M059J (cell line): Measurements from ENCODE around the gene GAPDHS. TPM values are rescaled to one million over a fixed set of nuclear protein-coding genes. Genes with fewer than 3 reads are reported as not detected.

Source experiments
- DNase-seq: peaks from one replicate; pipeline ENCODE4 v3.0.0-alpha.2; 2012; ENCODE audit warnings: low read depth
- total RNA-seq: library from RNA; depleted of rRNA; stranded (reverse); fragments of >200 nt; shearing (Covaris generic); gene quantifications from 2 replicates; pipeline ENCODE4 v1.2.3, GENCODE V29; 2014

The GAPDHS gene
- total RNA-seq, 1 experiment from 2014 or later: not detected

GRCh38 chr19:35539850-35540249, 6.6 kb downstream of the GAPDHS start:
- no peak for DNase-seq

- DNase-seq: no peak
Measured at GRCh38 chr19:35540356-35540927, 7.2 kb downstream of the GAPDHS start.

- DNase-seq: no peak
Measured at GRCh38 chr19:35542209-35542608, 9.0 kb downstream of the GAPDHS start.

- no peak for DNase-seq
Measured at GRCh38 chr19:35543280-35544109, 10.2 kb downstream of the GAPDHS start.

- DNase-seq: no peak
Measured at GRCh38 chr19:35544110-35544802, 11.0 kb downstream of the GAPDHS start.

GRCh38 chr19:35545001-35545854, 12.0 kb downstream of the GAPDHS start, which contains the start of gene TMEM147:
TMEM147 (plus strand) TSS chr19:35545626; CDS start chr19:35545740, 114 bp downstream.
- peak; percentile 87 for DNase-seq

- DNase-seq: peak; percentile 22
Measured at GRCh38 chr19:35545855-35546381, 12.7 kb downstream of the GAPDHS start.

- no peak for DNase-seq
Measured at GRCh38 chr19:35546532-35546931, 13.3 kb downstream of the GAPDHS start.

GRCh38 chr19:35549174-35549788, 16.0 kb downstream of the GAPDHS start:
- DNase-seq: peak; percentile 74

- no peak for DNase-seq
Measured at GRCh38 chr19:35549879-35550523, 16.7 kb downstream of the GAPDHS start.

GRCh38 chr19:35551091-35551810, 18.0 kb downstream of the GAPDHS start:
- DNase-seq: no peak

- no peak for DNase-seq
Measured at GRCh38 chr19:35552534-35553384, 19.5 kb downstream of the GAPDHS start.

GRCh38 chr19:35553385-35554000, 20.2 kb downstream of the GAPDHS start:
- no peak for DNase-seq

- DNase-seq: no peak
Measured at GRCh38 chr19:35554076-35554475, 20.8 kb downstream of the GAPDHS start.

- DNase-seq: peak; percentile 47
Measured at GRCh38 chr19:35555301-35556005, 22.2 kb downstream of the GAPDHS start.

- no peak for DNase-seq
Measured at GRCh38 chr19:35556025-35556590, 22.9 kb downstream of the GAPDHS start.

GRCh38 chr19:35556846-35557538, 23.7 kb downstream of the GAPDHS start:
- no peak for DNase-seq
